Endothelial cell (in vitro differentiated cells): Measurements from ENCODE around the gene PDGFC. TPM values are rescaled to one million over a fixed set of nuclear protein-coding genes. Genes with fewer than 3 reads are reported as not detected.

Source experiments
- DNase-seq: peaks from one replicate; pipeline ENCODE4 v3.0.0; 2021; ENCODE audit warnings: low spot score
- H3K27ac Mint-ChIP-seq: one replicate; pipeline ENCODE4 v1.8.0; 2021; ENCODE audit warnings: mixed read lengths, inconsistent platforms; ENCODE audit not compliant: unreplicated experiment
- H3K27me3 Mint-ChIP-seq: one replicate; pipeline ENCODE4 v1.8.0; 2021; ENCODE audit warnings: mild to moderate bottlenecking, moderate library complexity, mixed read lengths, inconsistent platforms; ENCODE audit not compliant: unreplicated experiment
- H3K36me3 Mint-ChIP-seq: one replicate; pipeline ENCODE4 v1.8.0; 2021; ENCODE audit warnings: mild to moderate bottlenecking, low read depth, mixed read lengths, inconsistent platforms; ENCODE audit not compliant: unreplicated experiment
- H3K4me1 Mint-ChIP-seq: one replicate; pipeline ENCODE4 v1.8.0; 2021; ENCODE audit warnings: mild to moderate bottlenecking, mixed read lengths, inconsistent platforms; ENCODE audit not compliant: unreplicated experiment
- H3K4me3 Mint-ChIP-seq: one replicate; pipeline ENCODE4 v1.8.0; 2021; ENCODE audit warnings: mild to moderate bottlenecking, mixed read lengths, inconsistent platforms; ENCODE audit not compliant: unreplicated experiment
- H3K9me3 Mint-ChIP-seq: one replicate; pipeline ENCODE4 v1.8.0; 2021; ENCODE audit warnings: mixed read lengths, inconsistent platforms; ENCODE audit not compliant: unreplicated experiment
- total RNA-seq: library from RNA; stranded (reverse); fragmentation: NEBNext Ultra II Directional; extraction: Animal tissue kit (Norgen Biotek cat#: 25700); gene quantifications from one replicate; pipeline ENCODE4 v1.2.1, GENCODE V29; 2021; ENCODE audit not compliant: unreplicated experiment
- TF ChIP-seq, protein P1 (sequence below): fragments of 200-600 bp; sonication (generic); IDR thresholded peaks from one replicate; pipeline ENCODE4 v1.5.0; 2021; ENCODE audit warnings: antibody characterized with exemption; ENCODE audit not compliant: unreplicated experiment

PDGFC gene
- total RNA-seq, 1 donor from 2014 or later: 22.0 TPM

GRCh38 chr4:156733582-156733981 is 238.0 kb downstream of the PDGFC start:
- TF ChIP-seq, protein P1, sequence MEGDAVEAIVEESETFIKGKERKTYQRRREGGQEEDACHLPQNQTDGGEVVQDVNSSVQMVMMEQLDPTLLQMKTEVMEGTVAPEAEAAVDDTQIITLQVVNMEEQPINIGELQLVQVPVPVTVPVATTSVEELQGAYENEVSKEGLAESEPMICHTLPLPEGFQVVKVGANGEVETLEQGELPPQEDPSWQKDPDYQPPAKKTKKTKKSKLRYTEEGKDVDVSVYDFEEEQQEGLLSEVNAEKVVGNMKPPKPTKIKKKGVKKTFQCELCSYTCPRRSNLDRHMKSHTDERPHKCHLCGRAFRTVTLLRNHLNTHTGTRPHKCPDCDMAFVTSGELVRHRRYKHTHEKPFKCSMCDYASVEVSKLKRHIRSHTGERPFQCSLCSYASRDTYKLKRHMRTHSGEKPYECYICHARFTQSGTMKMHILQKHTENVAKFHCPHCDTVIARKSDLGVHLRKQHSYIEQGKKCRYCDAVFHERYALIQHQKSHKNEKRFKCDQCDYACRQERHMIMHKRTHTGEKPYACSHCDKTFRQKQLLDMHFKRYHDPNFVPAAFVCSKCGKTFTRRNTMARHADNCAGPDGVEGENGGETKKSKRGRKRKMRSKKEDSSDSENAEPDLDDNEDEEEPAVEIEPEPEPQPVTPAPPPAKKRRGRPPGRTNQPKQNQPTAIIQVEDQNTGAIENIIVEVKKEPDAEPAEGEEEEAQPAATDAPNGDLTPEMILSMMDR: no peak
- Mint-ChIP-seq H3K27me3 (no peaks in the 10 kb centered on the region), H3K4me1 (no peaks in the 10 kb centered on the region), H3K27ac (no peak overlapping the region), H3K36me3 (no peaks in the 10 kb centered on the region), H3K9me3 (peaks cover 11% of the 10 kb centered on the region), H3K4me3 (no peak overlapping the region)
- DNase-seq: no peak

GRCh38 chr4:156732634-156733033 is 239.0 kb downstream of the PDGFC start:
- no peaks in the 10 kb centered on the region for H3K36me3 Mint-ChIP-seq

DNA sequence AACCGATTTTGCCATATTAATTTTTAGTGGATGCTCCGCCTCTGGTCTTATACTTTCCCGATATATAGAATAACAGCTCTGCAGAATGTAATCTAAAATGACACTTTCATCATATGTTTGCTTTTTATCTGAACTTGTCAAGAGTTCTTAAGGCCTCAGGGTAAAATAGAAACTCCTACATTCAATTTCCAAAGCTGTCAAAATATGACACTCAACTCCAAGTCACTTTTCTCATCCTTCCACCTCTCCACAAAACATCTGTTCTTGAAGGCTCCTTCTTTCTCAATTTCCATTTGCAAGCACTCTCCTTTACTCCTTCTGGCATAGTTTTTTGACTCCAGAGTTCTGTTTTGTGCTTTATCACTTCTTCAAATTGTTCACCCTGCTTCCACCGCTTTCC is 242.2 kb downstream of the PDGFC start:
- Mint-ChIP-seq H3K9me3 (peaks cover 11% of the 10 kb centered on the region), H3K36me3 (no peaks in the 10 kb centered on the region), H3K27ac (no peak overlapping the region), H3K27me3 (no peaks in the 10 kb centered on the region), H3K4me3 (no peak overlapping the region), H3K4me1 (no peaks in the 10 kb centered on the region)
- DNase-seq: no peak
- TF ChIP-seq, protein P1: no peak

More at GRCh38 chr4:156732634-156733033, 239.0 kb downstream of the PDGFC start:
- H3K4me3 Mint-ChIP-seq: no peak overlapping the region
- H3K9me3 Mint-ChIP-seq: peaks cover 11% of the 10 kb centered on the region
- DNase-seq: no peak
- H3K4me1 Mint-ChIP-seq: no peaks in the 10 kb centered on the region
- H3K27ac Mint-ChIP-seq: no peak overlapping the region
- TF ChIP-seq, protein P1: no peak
- no peaks in the 10 kb centered on the region for H3K27me3 Mint-ChIP-seq

DNA sequence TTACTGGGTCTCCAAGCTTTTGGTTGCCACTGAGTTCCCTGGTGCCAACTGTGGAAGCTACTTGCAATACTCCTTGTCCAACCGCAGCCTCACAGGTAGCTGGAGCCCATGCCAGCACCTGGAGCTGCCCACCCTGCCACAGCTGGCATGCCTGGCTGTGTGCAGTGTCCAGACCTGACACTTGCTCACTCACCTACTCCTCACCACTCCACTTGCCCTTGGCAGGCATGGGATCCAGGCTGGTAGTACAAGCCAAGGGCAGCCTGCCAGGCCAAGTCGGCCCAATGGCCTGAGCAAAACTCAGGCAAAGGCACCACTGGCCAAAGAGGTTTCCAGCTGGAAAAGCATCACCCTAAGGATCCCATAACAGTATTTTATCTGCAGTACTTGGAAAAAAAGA is 246.3 kb downstream of the PDGFC start:
- H3K9me3 Mint-ChIP-seq: no peaks in the 10 kb centered on the region
- H3K36me3 Mint-ChIP-seq: no peaks in the 10 kb centered on the region
- no peak overlapping the region for H3K27ac Mint-ChIP-seq
- H3K27me3 Mint-ChIP-seq: no peaks in the 10 kb centered on the region
- no peak overlapping the region for H3K4me3 Mint-ChIP-seq
- TF ChIP-seq, protein P1: no peak
- H3K4me1 Mint-ChIP-seq: no peaks in the 10 kb centered on the region
- no peak for DNase-seq

DNA sequence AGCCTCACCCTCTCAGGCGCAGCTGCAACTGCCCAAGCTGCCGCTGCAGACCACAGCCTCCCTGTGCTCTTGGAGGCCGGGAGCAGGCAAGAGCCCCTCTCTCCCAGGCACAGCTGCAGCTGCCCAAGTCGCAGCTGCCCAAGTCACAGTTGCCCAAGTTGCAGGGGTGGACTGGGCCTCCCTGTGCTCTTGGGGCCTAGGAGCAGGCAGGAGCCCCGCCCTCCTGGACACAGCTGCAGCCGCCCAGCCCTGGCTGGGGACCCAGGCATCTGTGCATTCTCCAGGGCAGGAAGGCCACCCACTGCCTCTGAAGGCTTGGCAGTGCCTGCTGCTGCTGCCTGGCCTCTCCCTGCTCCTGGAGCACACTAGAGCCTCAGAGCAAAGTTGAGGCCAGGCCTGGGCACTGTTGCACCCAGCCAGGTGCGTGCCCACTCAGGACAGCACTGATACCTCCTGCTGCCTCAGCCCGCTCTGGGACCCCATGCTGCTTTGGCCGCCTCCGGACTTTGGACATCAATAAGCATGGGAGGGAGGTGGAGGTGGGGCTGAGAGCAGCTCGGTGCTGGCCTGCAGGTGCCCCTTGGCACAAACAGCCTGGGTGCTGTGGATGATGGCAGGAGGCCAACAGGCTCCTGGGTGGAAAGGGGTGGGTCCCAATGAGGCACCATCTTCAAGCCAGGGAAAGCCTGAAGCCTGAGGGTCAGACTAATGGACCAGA is 247.5 kb downstream of the PDGFC start:
- no peak for DNase-seq
- H3K27me3 Mint-ChIP-seq: no peaks in the 10 kb centered on the region
- no peak overlapping the region for H3K27ac Mint-ChIP-seq
- TF ChIP-seq, protein P1: no peak
- H3K9me3 Mint-ChIP-seq: no peaks in the 10 kb centered on the region
- no peaks in the 10 kb centered on the region for H3K36me3 Mint-ChIP-seq
- H3K4me1 Mint-ChIP-seq: no peaks in the 10 kb centered on the region
- no peak overlapping the region for H3K4me3 Mint-ChIP-seq
